ENCODE results near the gene HOXC10.
A peak's percentile ranks its signal among the peaks of the same experiment; 100 is the strongest.

DNA sequence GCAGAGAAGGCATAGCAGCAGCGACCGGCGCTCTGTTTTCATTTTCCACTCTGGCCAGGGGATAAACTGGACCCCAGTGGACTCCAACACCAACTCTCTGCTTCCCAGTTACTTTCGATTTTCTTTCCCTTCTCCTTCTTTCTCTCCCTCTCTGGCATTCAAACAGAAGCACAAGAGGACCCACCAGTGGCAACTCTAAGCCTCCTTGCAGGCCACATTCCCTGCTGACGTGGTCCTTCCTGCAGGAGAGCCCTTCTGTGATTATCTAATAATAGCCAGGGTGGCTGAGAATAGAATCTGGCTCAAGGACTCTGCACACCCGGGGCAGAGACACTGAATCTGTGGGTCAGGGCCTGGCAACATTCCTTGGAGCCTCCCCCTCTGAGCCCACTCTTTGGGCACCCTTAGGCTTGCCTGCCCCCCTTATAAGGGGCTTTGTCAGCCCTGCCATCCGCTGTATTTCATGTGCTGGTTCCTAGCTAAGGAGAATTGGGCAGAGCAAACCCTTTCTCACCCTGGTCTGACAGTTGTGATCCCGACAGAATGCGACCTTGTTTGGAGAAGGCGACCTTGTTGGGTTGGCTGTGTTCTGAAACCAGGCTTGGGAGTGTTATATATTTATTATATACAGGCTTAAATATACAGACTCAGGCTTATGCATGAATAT, 35.1 kb downstream of the HOXC10 start:
- TF ChIP-seq, protein P1, sequence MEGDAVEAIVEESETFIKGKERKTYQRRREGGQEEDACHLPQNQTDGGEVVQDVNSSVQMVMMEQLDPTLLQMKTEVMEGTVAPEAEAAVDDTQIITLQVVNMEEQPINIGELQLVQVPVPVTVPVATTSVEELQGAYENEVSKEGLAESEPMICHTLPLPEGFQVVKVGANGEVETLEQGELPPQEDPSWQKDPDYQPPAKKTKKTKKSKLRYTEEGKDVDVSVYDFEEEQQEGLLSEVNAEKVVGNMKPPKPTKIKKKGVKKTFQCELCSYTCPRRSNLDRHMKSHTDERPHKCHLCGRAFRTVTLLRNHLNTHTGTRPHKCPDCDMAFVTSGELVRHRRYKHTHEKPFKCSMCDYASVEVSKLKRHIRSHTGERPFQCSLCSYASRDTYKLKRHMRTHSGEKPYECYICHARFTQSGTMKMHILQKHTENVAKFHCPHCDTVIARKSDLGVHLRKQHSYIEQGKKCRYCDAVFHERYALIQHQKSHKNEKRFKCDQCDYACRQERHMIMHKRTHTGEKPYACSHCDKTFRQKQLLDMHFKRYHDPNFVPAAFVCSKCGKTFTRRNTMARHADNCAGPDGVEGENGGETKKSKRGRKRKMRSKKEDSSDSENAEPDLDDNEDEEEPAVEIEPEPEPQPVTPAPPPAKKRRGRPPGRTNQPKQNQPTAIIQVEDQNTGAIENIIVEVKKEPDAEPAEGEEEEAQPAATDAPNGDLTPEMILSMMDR (IDR thresholded peaks at IDR 0.05 in 4 of 5, conservative IDR thresholded peaks at IDR 0.05 in 1 of 5), result no peak
- peak; percentile 58 to 71 for TF ChIP-seq POLR2A (IDR thresholded peaks at IDR 0.05)

Data from gastrocnemius medialis (tissue), 4 donors.